ENCODE results near the gene ANKRD55.
A peak's percentile ranks its signal among the peaks of the same experiment; 100 is the strongest.
"Not testable (repeated sequence)": the region's sequence is repeated elsewhere in the genome, so short reads cannot be mapped to it uniquely, and the experiment has no call there.

Gene ANKRD55

GRCh38 chr5:56156585-56157190 lies 76.4 kb downstream of the ANKRD55 start:
- DNase-seq (ENCODE audit: low spot score in 2 of 2); H3K4me3 Mint-ChIP-seq; H3K27me3 Mint-ChIP-seq; H3K9me3 Mint-ChIP-seq; H3K36me3 Mint-ChIP-seq (ENCODE audit: insufficient read depth): not testable (repeated sequence)
- H3K27ac Mint-ChIP-seq (ENCODE audit: low read depth), result peak overlapping the region; percentile 60
- peak; percentile 50 for ATAC-seq (replicated peaks; ENCODE audit: extremely low read depth, poor library complexity, severe bottlenecking)
- H3K4me1 Mint-ChIP-seq, result peaks cover 48% of the 10 kb centered on the region

DNA sequence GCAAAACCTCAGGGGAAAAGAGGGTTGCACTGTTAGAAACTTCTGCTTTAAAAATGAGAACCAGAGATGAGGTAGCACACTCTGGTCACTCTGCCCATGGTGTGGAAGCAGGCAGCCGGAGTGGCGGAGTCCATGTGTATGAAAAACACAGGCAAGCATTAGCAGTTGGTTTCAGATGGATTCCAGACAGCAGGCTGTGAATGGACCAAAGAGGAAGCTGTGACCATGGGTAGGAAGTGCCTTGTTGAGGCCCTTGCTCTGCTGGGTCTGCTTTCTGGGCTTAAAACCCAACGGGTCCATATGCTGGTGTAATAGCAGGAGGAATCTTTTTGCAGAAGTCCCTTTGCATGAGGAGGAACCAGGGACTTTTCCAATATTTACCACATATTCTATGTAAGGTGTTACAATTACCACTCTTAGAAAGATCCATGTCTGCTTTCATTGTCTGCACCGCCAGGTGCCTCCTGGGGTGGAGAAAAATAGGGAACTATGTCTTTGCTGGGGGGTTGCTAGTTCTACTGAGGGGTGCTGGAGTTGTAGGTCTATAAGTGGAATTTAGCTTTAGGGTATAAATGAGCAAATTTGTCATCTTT lies 77.0 kb downstream of the ANKRD55 start:
- ATAC-seq (replicated peaks; ENCODE audit: extremely low read depth, poor library complexity, severe bottlenecking) (peak; percentile 35), DNase-seq (ENCODE audit: low spot score in 2 of 2) (no peak)
- H3K4me1 Mint-ChIP-seq, result peaks cover 44% of the 10 kb centered on the region
- peak overlapping the region; percentile 60 for H3K27ac Mint-ChIP-seq (ENCODE audit: low read depth)
- H3K9me3 Mint-ChIP-seq, result no peaks in the 10 kb centered on the region
- H3K36me3 Mint-ChIP-seq (ENCODE audit: insufficient read depth), result peaks cover 2% of the 10 kb centered on the region
- H3K4me3 Mint-ChIP-seq, result no peak overlapping the region
- no peaks in the 10 kb centered on the region for H3K27me3 Mint-ChIP-seq

- Mint-ChIP-seq H3K4me3 (no peak overlapping the region), H3K9me3 (no peaks in the 10 kb centered on the region), H3K4me1 (peaks cover 44% of the 10 kb centered on the region), H3K27me3 (no peaks in the 10 kb centered on the region), H3K36me3 (ENCODE audit: insufficient read depth) (peaks cover 2% of the 10 kb centered on the region), H3K27ac (ENCODE audit: low read depth) (no peak overlapping the region)
- ATAC-seq (replicated peaks; ENCODE audit: extremely low read depth, poor library complexity, severe bottlenecking) (no peak), DNase-seq (ENCODE audit: low spot score in 2 of 2) (no peak)
These were observed 78.2 kb downstream of the ANKRD55 start for GRCh38 chr5:56154732-56155484.

GRCh38 chr5:56152437-56152836 lies 80.7 kb downstream of the ANKRD55 start:
- no peak for DNase-seq (ENCODE audit: low spot score in 2 of 2)
- peak; percentile 42 for ATAC-seq (replicated peaks; ENCODE audit: extremely low read depth, poor library complexity, severe bottlenecking)
- peaks cover 49% of the 10 kb centered on the region for H3K4me1 Mint-ChIP-seq

DNA sequence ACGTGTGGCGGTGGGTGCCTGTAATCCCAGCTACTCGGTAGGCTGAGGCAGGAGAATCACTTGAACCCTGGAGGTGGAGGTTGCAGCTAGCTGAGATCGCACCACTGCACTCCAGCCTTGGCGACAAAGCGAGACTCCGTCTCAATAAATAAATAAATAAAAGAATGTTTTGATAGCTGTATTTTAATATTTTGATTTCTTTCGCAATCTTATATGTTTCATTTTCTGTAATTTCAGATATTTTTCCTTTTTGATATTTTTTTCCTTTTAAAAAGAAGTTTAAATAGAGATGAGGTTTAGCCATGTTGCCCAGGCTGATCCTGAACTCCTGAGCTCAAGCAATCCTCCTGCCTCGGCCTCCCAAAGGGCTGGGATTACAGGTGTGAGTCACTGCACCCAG lies 82.4 kb downstream of the ANKRD55 start:
- not testable (repeated sequence) for DNase-seq (ENCODE audit: low spot score in 2 of 2); H3K27ac Mint-ChIP-seq (ENCODE audit: low read depth); H3K27me3 Mint-ChIP-seq; H3K36me3 Mint-ChIP-seq (ENCODE audit: insufficient read depth); ATAC-seq (replicated peaks; ENCODE audit: extremely low read depth, poor library complexity, severe bottlenecking); H3K4me3 Mint-ChIP-seq; H3K9me3 Mint-ChIP-seq
- peaks cover 35% of the 10 kb centered on the region for H3K4me1 Mint-ChIP-seq

More at GRCh38 chr5:56152437-56152836, 80.7 kb downstream of the ANKRD55 start:
- H3K27me3 Mint-ChIP-seq, result no peaks in the 10 kb centered on the region
- peaks cover 2% of the 10 kb centered on the region for H3K36me3 Mint-ChIP-seq (ENCODE audit: insufficient read depth)
- H3K27ac Mint-ChIP-seq (ENCODE audit: low read depth), result peak overlapping the region; percentile 90
- H3K4me3 Mint-ChIP-seq, result peak overlapping the region; percentile 36
- no peaks in the 10 kb centered on the region for H3K9me3 Mint-ChIP-seq

- Mint-ChIP-seq H3K27me3 (no peaks in the 10 kb centered on the region), H3K27ac (ENCODE audit: low read depth) (no peak overlapping the region), H3K36me3 (ENCODE audit: insufficient read depth) (no peaks in the 10 kb centered on the region), H3K4me3 (no peak overlapping the region), H3K9me3 (no peaks in the 10 kb centered on the region), H3K4me1 (peaks cover 24% of the 10 kb centered on the region)
- DNase-seq (ENCODE audit: low spot score in 2 of 2), result no peak
- peak; percentile 34 for ATAC-seq (replicated peaks; ENCODE audit: extremely low read depth, poor library complexity, severe bottlenecking)
These were observed 84.6 kb downstream of the ANKRD55 start for GRCh38 chr5:56148453-56148971.

DNA sequence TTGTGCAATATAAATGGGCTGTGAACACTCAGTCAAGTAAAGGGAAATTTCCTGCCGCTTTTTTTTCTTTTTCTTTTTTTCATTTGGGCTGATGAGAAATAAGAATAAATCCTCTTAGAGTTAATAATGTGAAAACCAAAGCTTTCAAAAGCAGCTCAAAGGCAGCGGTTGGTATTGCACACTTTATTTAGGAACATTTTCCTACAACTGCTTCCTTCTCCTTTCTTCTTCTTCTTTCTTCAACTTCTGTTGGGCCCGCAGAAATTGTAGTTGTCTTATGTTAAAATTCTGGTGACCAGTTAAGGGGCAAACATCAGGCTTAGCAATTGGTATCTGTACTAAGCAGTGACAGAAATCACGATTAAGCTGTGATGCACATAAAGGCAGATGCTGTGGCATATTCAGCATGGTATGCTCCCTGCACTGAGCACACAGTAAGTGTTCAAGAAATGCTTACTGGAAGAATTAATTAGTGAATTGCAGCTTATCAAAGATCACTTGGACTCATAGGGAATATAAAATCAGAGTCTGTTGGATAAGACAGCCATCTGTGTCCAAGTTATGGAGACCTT lies 85.4 kb downstream of the ANKRD55 start:
- H3K36me3 Mint-ChIP-seq (ENCODE audit: insufficient read depth), result no peaks in the 10 kb centered on the region
- ATAC-seq (replicated peaks; ENCODE audit: extremely low read depth, poor library complexity, severe bottlenecking) (no peak), DNase-seq (ENCODE audit: low spot score in 2 of 2) (no peak)
- H3K27me3 Mint-ChIP-seq, result no peaks in the 10 kb centered on the region
- no peak overlapping the region for H3K27ac Mint-ChIP-seq (ENCODE audit: low read depth)
- no peak overlapping the region for H3K4me3 Mint-ChIP-seq
- H3K4me1 Mint-ChIP-seq, result peaks cover 16% of the 10 kb centered on the region
- H3K9me3 Mint-ChIP-seq, result no peaks in the 10 kb centered on the region

DNA sequence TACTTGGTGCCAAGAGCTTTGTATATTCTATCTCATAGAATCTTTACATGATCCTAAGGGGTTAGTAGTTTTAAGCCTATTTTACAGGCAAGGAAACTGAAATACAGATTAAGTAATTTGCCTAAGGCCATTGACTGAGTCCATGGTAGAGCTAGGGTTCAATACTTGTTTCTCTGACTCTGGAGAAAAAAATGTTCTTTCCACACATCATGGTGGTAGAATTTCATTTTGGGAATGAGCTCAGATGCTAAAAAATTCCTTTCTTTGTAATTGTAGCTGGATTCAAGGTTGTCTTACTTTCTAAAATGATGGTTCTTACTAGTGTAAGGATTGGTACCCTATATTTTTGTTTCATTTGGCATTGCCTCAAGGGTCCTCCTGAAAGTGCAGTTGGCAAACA lies 86.0 kb downstream of the ANKRD55 start:
- Mint-ChIP-seq H3K4me1 (peaks cover 10% of the 10 kb centered on the region), H3K27ac (ENCODE audit: low read depth) (no peak overlapping the region), H3K4me3 (no peak overlapping the region), H3K27me3 (no peaks in the 10 kb centered on the region), H3K36me3 (ENCODE audit: insufficient read depth) (no peaks in the 10 kb centered on the region), H3K9me3 (no peaks in the 10 kb centered on the region)
- ATAC-seq (replicated peaks; ENCODE audit: extremely low read depth, poor library complexity, severe bottlenecking) (no peak), DNase-seq (ENCODE audit: low spot score in 2 of 2) (no peak)

DNA sequence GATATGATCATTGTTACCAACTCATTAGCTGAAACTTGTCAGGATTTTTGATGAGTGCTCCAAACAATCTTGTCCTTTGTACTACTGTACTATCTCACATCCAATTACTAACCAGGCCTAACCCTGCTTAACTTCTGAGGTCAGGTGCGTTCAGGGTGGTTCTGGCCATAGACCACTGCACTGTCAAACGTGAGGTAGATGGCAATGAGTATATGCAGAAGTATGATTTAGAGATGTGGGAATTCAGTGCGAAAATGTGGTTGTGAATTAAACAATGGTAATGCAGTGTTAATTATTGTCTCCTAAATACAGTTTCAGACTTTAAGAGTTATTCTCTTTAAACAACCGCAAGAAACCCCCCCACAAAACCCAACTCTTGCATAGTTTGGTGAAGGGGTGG lies 86.5 kb downstream of the ANKRD55 start:
- no peak for ATAC-seq (replicated peaks; ENCODE audit: extremely low read depth, poor library complexity, severe bottlenecking)
- Mint-ChIP-seq H3K27ac (ENCODE audit: low read depth) (no peak overlapping the region), H3K27me3 (no peaks in the 10 kb centered on the region), H3K9me3 (no peaks in the 10 kb centered on the region), H3K36me3 (ENCODE audit: insufficient read depth) (no peaks in the 10 kb centered on the region), H3K4me3 (no peak overlapping the region), H3K4me1 (peaks cover 10% of the 10 kb centered on the region)
- DNase-seq (ENCODE audit: low spot score in 2 of 2), result no peak

GRCh38 chr5:56145511-56145910 lies 87.6 kb downstream of the ANKRD55 start:
- ATAC-seq (replicated peaks; ENCODE audit: extremely low read depth, poor library complexity, severe bottlenecking) (no peak), DNase-seq (ENCODE audit: low spot score in 2 of 2) (no peak)

DNA sequence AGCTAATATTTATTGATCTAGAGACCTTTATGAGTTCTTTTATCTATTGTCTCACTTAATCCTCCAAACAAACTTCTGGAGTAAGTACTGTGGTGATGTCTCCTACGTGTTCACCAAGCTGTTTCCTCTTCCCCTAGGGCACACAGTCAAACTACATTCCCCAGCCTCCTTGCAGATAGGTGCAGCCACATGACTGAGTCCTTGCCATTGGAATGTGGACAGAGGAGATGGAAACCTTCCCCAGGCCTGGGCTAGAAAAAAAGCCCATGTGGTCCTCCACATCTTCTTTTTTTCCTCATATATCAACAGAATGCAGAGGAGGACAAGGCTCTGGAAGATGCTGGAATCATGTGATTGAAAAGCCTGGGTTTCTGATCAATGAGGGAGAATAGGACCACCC lies 88.0 kb downstream of the ANKRD55 start:
- H3K4me3 Mint-ChIP-seq, result no peak overlapping the region
- peaks cover 10% of the 10 kb centered on the region for H3K4me1 Mint-ChIP-seq
- H3K9me3 Mint-ChIP-seq, result no peaks in the 10 kb centered on the region
- no peaks in the 10 kb centered on the region for H3K27me3 Mint-ChIP-seq
- no peak for DNase-seq (ENCODE audit: low spot score in 2 of 2)
- ATAC-seq (replicated peaks; ENCODE audit: extremely low read depth, poor library complexity, severe bottlenecking), result no peak
- H3K27ac Mint-ChIP-seq (ENCODE audit: low read depth), result no peak overlapping the region
- no peaks in the 10 kb centered on the region for H3K36me3 Mint-ChIP-seq (ENCODE audit: insufficient read depth)

More at GRCh38 chr5:56145511-56145910, 87.6 kb downstream of the ANKRD55 start:
- Mint-ChIP-seq H3K27me3 (no peaks in the 10 kb centered on the region), H3K9me3 (no peaks in the 10 kb centered on the region), H3K4me3 (no peak overlapping the region), H3K36me3 (ENCODE audit: insufficient read depth) (no peaks in the 10 kb centered on the region), H3K27ac (ENCODE audit: low read depth) (no peak overlapping the region), H3K4me1 (peaks cover 10% of the 10 kb centered on the region)

DNA sequence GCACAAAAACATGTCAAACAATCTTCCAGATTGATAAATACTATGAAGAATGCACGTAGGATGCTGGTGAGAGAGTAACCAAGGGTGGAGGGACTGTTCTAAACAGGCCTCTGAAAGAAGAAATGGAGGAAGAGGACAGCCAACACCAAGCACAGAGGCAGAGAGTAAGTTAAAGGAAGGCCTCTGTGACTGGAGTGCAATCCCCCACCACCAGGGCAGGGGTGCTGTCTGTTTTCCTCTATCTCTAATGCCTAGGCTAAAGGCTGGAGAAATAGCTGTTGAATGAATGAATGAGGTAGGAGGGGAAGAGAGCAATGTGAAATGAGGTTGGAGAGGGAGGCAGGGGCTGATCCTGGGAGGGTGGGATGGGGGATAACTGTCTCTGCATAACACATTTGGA lies 88.9 kb downstream of the ANKRD55 start:
- peaks cover 10% of the 10 kb centered on the region for H3K4me1 Mint-ChIP-seq
- no peak for DNase-seq (ENCODE audit: low spot score in 2 of 2)
- no peak for ATAC-seq (replicated peaks; ENCODE audit: extremely low read depth, poor library complexity, severe bottlenecking)
- H3K27me3 Mint-ChIP-seq, result no peaks in the 10 kb centered on the region
- no peak overlapping the region for H3K27ac Mint-ChIP-seq (ENCODE audit: low read depth)
- no peaks in the 10 kb centered on the region for H3K36me3 Mint-ChIP-seq (ENCODE audit: insufficient read depth)
- H3K4me3 Mint-ChIP-seq, result no peak overlapping the region
- H3K9me3 Mint-ChIP-seq, result no peaks in the 10 kb centered on the region
